Endothelial cell of umbilical vein (primary cell): Measurements from ENCODE around the gene LRP5. TPM values are rescaled to one million over a fixed set of nuclear protein-coding genes. Genes with fewer than 3 reads are reported as not detected.

ENCODE experiments used
- BruUV-seq: library from RNA; stranded (reverse); fragments of 400-500 nt; replicated peaks from 2 replicates; lab custom pipeline; 2021; lab: Mats Ljungman, UMichigan
- CTCF ChIA-PET: fragments of 300-600, 350-600 bp; sonication (Branson Sonifier 250); formaldehyde crosslinking; loops from one replicate; lab custom pipeline; 2021; ENCODE audit warnings: antibody characterized with exemption, inconsistent platforms; lab: Charles Lee
- POLR2A ChIA-PET: fragments of 300-600, 350-600 bp; sonication (Branson Sonifier 250); formaldehyde crosslinking; loops from one replicate; lab custom pipeline; 2021; ENCODE audit warnings: antibody characterized with exemption, inconsistent platforms; lab: Charles Lee
- DNase-seq: peaks from one replicate; pipeline ENCODE4 v3.0.0-alpha.2; 2011; ENCODE audit warnings: low read depth, low spot score
- FAIRE-seq: peaks from 2 replicates; lab custom pipeline; 2011; peaks lifted over from hg19 to GRCh38; lab: Jason Lieb, UNC
- H2AFZ ChIP-seq: 2 replicates; pipeline ENCODE4 v1.6.0; 2012; ENCODE audit warnings: low read depth, low read length, control low read depth, inconsistent platforms
- H3K27ac ChIP-seq: 2 replicates; pipeline ENCODE4 v1.5.1; 2011; ENCODE audit warnings: low read depth, mild to moderate bottlenecking, control low read depth, low read length, moderate library complexity; ENCODE audit not compliant: insufficient read depth
- H3K27me3 ChIP-seq, 2 experiments: 2 replicates each; pipeline versions ENCODE4 v1.6.0 to v1.6.1; 2011; ENCODE audit warnings: low read length in 2 of 2, mixed read lengths in 1 of 2; ENCODE audit not compliant: control insufficient read depth in 2 of 2, insufficient read depth in 2 of 2
- H3K36me3 ChIP-seq, 2 experiments: 2 replicates in 1 of 2; 3 replicates in 1 of 2; pipeline ENCODE4 v1.5.1; 2011; ENCODE audit warnings: low read length in 2 of 2, mild to moderate bottlenecking in 1 of 2, moderate library complexity in 1 of 2; ENCODE audit not compliant: control insufficient read depth in 2 of 2, insufficient read depth in 2 of 2; ENCODE audit errors: extremely low read depth in 1 of 2
- H3K4me1 ChIP-seq: 3 replicates; pipeline ENCODE4 v1.5.1; 2011; ENCODE audit warnings: mild to moderate bottlenecking, low read length; ENCODE audit not compliant: control insufficient read depth, insufficient read depth; ENCODE audit errors: extremely low read depth
- H3K4me2 ChIP-seq: 2 replicates; pipeline ENCODE4 v1.6.1; 2011; ENCODE audit warnings: low read length, control low read depth, mixed read lengths; ENCODE audit not compliant: insufficient read depth
- H3K4me3 ChIP-seq, 3 experiments: fragments of 200-600 bp in 1 of 3; sonication (generic), shearing (Covaris generic) in 1 of 3; replicated peaks in 1 of 3; 2 replicates each; pipeline ENCODE4 v1.5.1; 2011 to 2016; ENCODE audit warnings: control low read depth in 3 of 3, low read length in 3 of 3, mild to moderate bottlenecking in 2 of 3, inconsistent platforms in 1 of 3, low read depth in 1 of 3, moderate library complexity in 1 of 3; ENCODE audit not compliant: insufficient read depth in 1 of 3
- H3K79me2 ChIP-seq: 2 replicates; pipeline ENCODE4 v1.6.0; 2012; ENCODE audit warnings: low read length, inconsistent platforms; ENCODE audit not compliant: control insufficient read depth, insufficient read depth
- H3K9ac ChIP-seq: replicated peaks from 2 replicates; pipeline ENCODE3; 2011; ENCODE audit warnings: low read length, control low read depth; ENCODE audit not compliant: insufficient read depth; ENCODE audit errors: extremely low read depth
- H3K9me1 ChIP-seq: replicated peaks from 3 replicates; pipeline ENCODE4 v1.6.0; 2011; ENCODE audit warnings: mild to moderate bottlenecking, low read length; ENCODE audit not compliant: control insufficient read depth, insufficient read depth; ENCODE audit errors: extremely low read depth
- H3K9me3 ChIP-seq: replicated peaks from 2 replicates; pipeline ENCODE4 v1.5.1; 2012; ENCODE audit warnings: low read length, inconsistent platforms; ENCODE audit not compliant: control insufficient read depth, insufficient read depth
- H4K20me1 ChIP-seq: replicated peaks from 2 replicates; pipeline ENCODE3; 2011; ENCODE audit warnings: mild to moderate bottlenecking, low read length; ENCODE audit not compliant: control insufficient read depth, insufficient read depth; ENCODE audit errors: extremely low read depth
- CTCF ChIP-seq, 2 donors: IDR thresholded peaks; 1 replicate in 1 of 2; 2 replicates in 1 of 2; pipeline ENCODE4 v1.5.1; 2011; ENCODE audit warnings: low read length in 2 of 2, mild to moderate bottlenecking in 2 of 2, moderate library complexity in 2 of 2, control low read depth in 1 of 2, inconsistent platforms in 1 of 2, low read depth in 1 of 2; ENCODE audit not compliant: insufficient read depth in 1 of 2; ENCODE audit errors: extremely low read depth in 1 of 2
- EZH2 ChIP-seq: IDR thresholded peaks from 2 replicates; pipeline ENCODE4 v1.6.1; 2012; ENCODE audit warnings: borderline replicate concordance, low read depth, mild to moderate bottlenecking, moderate library complexity, low read length, inconsistent platforms; ENCODE audit not compliant: severe bottlenecking
- FOS ChIP-seq: IDR thresholded peaks from 2 replicates; pipeline ENCODE4 v1.6.1; 2011; ENCODE audit warnings: mild to moderate bottlenecking, low read length, moderate library complexity, borderline replicate concordance; ENCODE audit not compliant: insufficient read depth
- GATA2 ChIP-seq: IDR thresholded peaks from 2 replicates; pipeline ENCODE4 v1.7.0; 2011; ENCODE audit warnings: low read depth, mild to moderate bottlenecking, moderate library complexity, mixed read lengths, low read length; ENCODE audit not compliant: insufficient read length, insufficient read depth
- JUN ChIP-seq: IDR thresholded peaks from 2 replicates; pipeline ENCODE4 v1.6.1; 2011; ENCODE audit warnings: borderline replicate concordance, low read depth; ENCODE audit not compliant: insufficient read length, insufficient read depth
- MYC ChIP-seq: IDR thresholded peaks from one replicate; pipeline ENCODE4 v1.6.1; 2011; ENCODE audit warnings: mild to moderate bottlenecking, low read depth, low read length
- POLR2A ChIP-seq: IDR thresholded peaks from 2 replicates; pipeline ENCODE4 v1.6.1; 2012; ENCODE audit warnings: low read depth, mild to moderate bottlenecking, control low read depth, low read length
- POLR2AphosphoS5 ChIP-seq: IDR thresholded peaks from 2 replicates; pipeline ENCODE4 v1.6.1; 2012; ENCODE audit warnings: low read depth, mild to moderate bottlenecking, control low read depth, low read length, moderate library complexity; ENCODE audit not compliant: insufficient read depth
- dilution Hi-C: fragments of 300-500 bp; cut with MboI; formaldehyde crosslinking; loops from one replicate; pipeline ENCODE4 v1.15.0; 2019; ENCODE audit warnings: low sequenced_read_pairs; ENCODE audit not compliant: extremely low pct_ligation_motif_present
- intact Hi-C: fragments of 100-400 bp; cut with micrococcal nuclease; formaldehyde crosslinking; loops from one replicate; pipeline ENCODE4 v1.10.0; 2022
- polyA plus RNA-seq, 4 experiments: library from polyadenylated mRNA; depleted of rRNA in 3 of 4; stranded (reverse) in 3 of 4; unstranded in 1 of 4; fragments of >200 nt; gene quantifications; 2 replicates each; pipeline versions ENCODE4 v1.2.1 to v1.2.3, GENCODE V29; 2011 to 2012; ENCODE audit warnings: missing spikeins in 1 of 4
- total RNA-seq: library from RNA; stranded (reverse); gene quantifications from 2 replicates; pipeline ENCODE4 v1.2.3, GENCODE V29; 2021
- TF ChIP-seq, protein P1 (sequence below): IDR thresholded peaks from 2 replicates; pipeline ENCODE4 v1.6.1; 2011; ENCODE audit not compliant: insufficient read depth, insufficient read length

LRP5 gene
- total and polyA plus RNA-seq, 2 donors (not counting 3 experiments of a cell fraction or from before 2014, with no cell fraction given): 35.1 to 51.8 TPM

GRCh38 chr11:68418648-68419047 lies 106.3 kb downstream of the LRP5 start:
- ChIA-PET CTCF (no interaction called here), POLR2A (no interaction called here)
- Histone ChIP-seq H3K36me3 (peaks cover 6 to 35% of the 10 kb centered on the region in 2 experiments), H3K4me3 (no peak overlapping the region), H3K4me1 (peaks cover 4% of the 10 kb centered on the region), H3K27ac (no peak overlapping the region), H3K9me1 (no peaks in the 10 kb centered on the region), H3K9ac (no peak overlapping the region), H3K4me2 (no peak overlapping the region), H3K79me2 (no peaks in the 10 kb centered on the region), H3K27me3 (no peaks in the 10 kb centered on the region), H4K20me1 (no peaks in the 10 kb centered on the region), H2AFZ (no peak overlapping the region), H3K9me3 (no peaks in the 10 kb centered on the region)
- FAIRE-seq (no peak), DNase-seq (no peak)
- no TSS peak for BruUV-seq
- dilution Hi-C loops (no loop called here), intact Hi-C loops (no loop called here)
- TF ChIP-seq GATA2 (no peak), POLR2AphosphoS5 (no peak), CTCF (IDR thresholded peaks at IDR 0.05; ENCODE audit: extremely low read depth in 1 of 2, insufficient read depth in 1 of 2, low read depth in 1 of 2, low read length in 2 of 2) (no peak), MYC (no peak), FOS (no peak), EZH2 (no peak), JUN (no peak), POLR2A (no peak)
- TF ChIP-seq, protein P1, sequence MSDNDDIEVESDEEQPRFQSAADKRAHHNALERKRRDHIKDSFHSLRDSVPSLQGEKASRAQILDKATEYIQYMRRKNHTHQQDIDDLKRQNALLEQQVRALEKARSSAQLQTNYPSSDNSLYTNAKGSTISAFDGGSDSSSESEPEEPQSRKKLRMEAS: no peak
